ENCODE data around the gene RSAD2.
"Not testable (repeated sequence)": the region's sequence is repeated elsewhere in the genome, so short reads cannot be mapped to it uniquely, and the experiment has no call there.

Gene RSAD2, protein sequence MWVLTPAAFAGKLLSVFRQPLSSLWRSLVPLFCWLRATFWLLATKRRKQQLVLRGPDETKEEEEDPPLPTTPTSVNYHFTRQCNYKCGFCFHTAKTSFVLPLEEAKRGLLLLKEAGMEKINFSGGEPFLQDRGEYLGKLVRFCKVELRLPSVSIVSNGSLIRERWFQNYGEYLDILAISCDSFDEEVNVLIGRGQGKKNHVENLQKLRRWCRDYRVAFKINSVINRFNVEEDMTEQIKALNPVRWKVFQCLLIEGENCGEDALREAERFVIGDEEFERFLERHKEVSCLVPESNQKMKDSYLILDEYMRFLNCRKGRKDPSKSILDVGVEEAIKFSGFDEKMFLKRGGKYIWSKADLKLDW

DNA sequence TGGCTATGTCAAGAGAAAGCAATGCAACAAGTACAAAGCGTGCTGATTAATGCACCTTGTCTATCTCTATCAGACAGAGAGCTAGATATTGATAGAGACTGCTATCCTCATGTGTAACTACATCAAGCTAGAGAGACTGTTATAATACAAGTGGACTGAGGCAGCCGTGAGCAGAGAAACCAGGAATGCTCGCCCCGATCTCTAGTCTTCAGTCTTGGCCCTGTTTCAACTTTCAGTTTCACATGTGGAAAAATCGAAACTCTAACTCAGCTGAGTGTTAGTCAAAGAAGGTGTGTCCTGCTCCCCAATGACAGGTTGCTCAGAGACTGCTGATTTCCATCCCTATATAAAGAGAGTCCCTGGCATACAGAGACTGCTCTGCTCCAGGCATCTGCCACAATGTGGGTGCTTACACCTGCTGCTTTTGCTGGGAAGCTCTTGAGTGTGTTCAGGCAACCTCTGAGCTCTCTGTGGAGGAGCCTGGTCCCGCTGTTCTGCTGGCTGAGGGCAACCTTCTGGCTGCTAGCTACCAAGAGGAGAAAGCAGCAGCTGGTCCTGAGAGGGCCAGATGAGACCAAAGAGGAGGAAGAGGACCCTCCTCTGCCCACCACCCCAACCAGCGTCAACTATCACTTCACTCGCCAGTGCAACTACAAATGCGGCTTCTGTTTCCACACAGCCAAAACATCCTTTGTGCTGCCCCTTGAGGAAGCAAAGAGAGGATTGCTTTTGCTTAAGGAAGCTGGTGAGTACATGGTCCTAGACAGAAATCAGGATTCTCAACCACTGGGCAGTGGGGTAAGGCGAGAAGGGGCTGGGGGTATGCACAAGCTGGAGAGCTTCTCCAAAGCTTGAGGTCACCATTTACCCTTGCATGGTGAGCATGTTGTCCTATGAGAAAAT, at the start of gene RSAD2:
RSAD2 (plus strand) TSS at position 376 of the 903 bp plus-strand sequence; CDS start at position 400, 24 bp downstream.
- DNase-seq (ENCODE audit: low read depth in 3 of 3) = peak in 1 of 3 donors; percentile 15

DNA sequence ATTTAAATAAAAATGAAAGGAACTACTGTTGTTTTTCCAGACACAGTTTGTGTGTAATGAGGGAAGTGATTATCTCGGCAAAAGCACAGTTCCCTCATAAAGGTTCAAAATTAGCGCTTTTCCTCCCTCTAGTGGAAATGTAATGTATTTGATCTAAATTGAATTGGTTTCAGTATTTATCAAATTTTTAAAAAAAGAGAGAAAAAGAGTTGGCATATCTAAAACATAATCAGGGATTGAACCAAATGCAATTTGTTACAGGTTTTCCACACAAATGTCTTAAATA, 49.3 kb upstream of the RSAD2 start:
- no peak for DNase-seq (ENCODE audit: low read depth in 3 of 3)

DNA sequence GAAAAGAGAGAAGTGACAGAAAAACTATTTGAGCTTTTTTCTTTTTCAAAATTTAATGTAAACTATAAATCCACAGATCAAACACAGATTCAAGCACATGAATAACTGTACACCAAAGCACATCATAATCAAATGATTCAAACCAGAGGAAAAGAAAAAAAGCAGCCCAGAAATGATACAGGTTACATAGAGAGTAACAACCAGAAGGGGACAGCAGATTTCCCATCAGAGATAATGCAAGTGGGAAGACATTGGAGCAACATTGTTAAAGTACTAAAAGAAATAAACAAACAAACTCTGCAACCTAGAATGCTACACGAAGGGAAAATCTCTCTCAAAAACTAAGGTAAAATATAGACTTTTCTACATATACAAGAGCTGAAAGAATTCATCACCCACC, 46.3 kb upstream of the RSAD2 start:
- DNase-seq (ENCODE audit: low read depth in 3 of 3) = no peak

DNA sequence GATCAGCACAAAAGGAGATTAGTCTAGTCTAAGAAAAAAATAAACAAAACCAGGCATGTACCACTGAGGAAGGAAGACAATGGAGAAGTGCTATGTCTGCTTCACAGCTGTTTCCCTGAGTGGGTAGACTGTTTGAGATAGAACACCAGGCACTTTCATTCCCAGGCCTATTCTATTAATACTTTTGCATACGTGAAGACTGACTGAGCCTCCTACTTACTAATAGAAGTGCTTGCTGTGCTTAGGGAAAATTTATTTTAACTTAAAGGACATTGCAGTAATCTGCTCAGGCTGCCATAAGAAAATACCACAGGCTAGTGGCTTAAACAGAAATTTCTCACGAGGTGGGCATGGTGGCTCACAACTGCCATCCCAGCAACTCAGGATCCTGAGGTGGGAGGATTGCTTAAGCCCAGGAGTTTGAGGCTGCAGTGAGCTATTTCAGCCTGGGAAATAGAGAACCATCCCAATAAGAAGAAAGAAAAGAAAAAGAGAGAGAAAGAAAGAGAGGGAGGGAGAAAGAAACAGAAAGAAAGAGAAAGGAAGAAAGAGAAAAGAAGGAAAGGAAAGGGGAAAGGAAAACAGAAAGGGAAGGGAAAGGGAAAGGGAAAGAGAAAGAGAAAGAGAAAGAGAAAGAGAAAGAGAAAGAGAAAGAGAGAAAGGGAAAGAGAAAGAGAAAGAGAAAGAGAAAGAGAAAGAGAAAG, 44.8 kb upstream of the RSAD2 start:
- no peak for DNase-seq (ENCODE audit: low read depth in 3 of 3)

DNA sequence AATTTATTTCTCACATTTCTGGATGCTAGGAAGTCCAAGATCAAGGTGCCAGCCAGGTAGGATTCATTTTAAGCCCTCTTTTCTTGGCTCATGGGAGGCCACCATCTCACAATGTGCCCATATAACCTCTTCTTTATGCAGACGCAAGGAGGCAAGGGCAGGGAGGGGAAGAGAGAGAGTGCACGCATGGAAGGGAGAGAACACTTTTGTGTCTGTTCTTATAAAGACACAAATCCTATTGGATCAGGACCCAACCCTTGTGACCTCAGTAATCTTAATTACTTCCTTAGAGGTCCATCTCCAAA, 44.3 kb upstream of the RSAD2 start:
- no peak for DNase-seq (ENCODE audit: low read depth in 3 of 3)

DNA sequence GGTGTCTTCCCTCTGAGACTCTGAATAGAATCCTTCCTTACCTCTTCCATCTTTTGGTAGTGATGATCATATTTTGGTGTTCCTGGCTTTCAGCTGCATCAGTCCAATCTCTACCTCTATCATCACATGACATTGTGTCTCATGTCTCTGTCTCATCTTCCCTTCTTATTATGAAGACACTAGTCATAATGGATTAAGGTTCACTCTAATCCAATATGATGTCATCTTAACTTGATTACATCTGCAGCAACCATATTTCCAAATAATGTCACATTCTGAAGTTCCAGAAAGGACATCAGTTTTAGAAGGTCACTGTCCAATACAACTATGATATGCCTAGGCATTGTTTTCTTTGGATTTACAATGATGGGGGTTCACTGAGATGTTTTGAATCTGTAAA, 43.4 kb upstream of the RSAD2 start:
- no peak for DNase-seq (ENCODE audit: low read depth in 3 of 3)

DNA sequence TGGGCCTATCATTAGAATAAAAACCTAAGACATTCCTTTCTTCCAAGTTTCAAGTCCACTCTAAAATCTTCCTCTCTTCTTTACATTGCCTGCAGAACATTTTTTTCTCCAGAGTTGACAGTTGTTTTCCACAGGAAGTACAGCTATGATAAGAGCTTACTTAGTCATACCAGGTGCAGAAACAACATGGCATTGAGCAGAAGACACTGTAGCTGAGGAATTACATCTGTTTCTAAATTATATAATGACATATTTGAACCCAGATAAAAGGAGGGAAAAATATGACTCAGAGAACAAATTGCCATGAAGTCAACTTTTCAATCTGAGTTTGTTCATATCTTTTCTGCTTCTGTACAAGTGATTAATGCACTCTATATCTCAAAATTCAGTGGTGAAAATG, 42.1 kb upstream of the RSAD2 start:
- DNase-seq (ENCODE audit: low read depth in 3 of 3) = no peak

DNA sequence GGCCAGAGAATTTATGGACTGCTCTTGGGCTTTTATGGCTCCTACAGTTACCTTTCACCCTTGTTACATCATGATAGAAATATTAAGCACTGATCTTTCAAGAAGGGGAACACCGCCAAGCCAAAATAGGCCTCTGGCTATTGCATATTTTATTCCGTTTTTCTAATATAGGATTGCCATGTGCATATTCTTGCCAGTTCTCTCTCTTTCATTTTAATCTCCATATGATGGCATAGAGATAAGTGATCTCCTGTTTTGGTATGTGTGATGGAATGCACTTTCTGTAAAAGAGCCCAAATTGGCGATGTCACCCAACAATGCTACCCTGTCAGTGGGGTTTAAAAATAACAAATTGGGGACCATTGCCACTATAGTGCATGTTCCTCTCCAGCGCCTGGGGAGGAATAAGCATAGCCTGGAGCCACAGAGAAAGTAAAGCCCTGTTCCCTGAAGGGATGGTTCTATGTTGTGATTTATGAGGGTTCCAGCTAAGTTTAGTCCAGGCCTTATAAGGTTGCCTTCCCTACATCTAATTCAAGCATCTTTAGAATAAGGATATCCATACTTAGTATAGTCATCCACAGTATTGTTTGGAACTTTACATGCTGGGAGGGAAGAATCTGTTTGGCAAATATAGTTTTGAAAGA, 38.8 kb upstream of the RSAD2 start:
- DNase-seq (ENCODE audit: low read depth in 3 of 3) = no peak

DNA sequence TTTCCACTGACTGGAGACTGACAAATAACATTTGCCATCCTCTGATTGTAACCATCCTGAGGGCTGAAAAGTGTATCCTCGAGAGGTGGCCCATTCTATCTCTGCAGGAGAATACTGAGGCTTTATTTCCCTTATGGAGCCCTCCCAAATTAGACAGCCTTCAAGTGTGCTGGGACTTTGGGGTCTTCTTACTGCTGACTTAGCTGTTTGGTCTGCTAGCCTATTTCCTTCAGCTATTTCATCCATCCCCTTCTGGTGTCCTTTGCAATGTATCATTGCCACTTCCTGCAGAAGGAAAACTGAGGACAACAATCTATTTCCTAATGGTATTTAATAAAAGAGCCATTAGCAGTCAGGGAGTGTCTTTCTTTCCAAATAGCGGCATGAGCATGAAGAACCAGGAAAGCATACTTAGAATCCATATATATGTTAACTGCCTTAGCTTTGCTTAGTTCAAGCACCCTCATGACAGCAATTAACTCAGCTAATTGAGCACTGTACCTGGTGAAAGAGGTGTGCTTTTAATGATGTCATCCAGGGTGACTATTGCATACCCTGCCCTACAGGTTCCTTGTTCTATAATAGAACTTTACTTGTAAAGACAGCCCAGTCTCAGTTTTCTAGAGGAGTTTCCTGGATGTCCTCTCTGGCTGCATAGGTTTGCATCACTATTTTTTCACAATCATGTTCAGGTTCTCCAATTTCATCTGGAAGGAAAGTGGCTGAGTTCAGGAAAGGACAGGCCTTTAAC, 35.9 kb upstream of the RSAD2 start:
- no peak for DNase-seq (ENCODE audit: low read depth in 3 of 3)

DNA sequence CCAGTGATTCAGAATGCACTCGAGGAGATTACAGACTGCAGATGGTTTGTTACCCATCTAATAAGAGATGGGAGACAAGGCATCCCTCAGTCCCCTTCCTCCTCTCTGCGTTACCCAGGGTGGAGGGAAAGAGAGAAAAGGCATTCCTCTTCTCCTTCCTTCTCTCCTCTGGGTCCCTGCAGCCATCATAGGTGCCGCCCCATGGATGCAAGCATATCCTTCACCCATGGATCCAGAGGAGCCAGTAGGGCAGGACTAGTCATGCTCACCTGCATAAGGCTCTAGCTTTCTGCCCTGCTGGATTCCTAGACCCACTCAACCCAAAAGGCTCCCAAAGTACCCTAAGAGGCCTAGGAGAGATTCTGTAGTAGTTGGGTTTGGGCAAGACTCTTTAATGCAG, 32.3 kb upstream of the RSAD2 start:
- peak in 1 of 3 donors; percentile 4 for DNase-seq (ENCODE audit: low read depth in 3 of 3)

DNA sequence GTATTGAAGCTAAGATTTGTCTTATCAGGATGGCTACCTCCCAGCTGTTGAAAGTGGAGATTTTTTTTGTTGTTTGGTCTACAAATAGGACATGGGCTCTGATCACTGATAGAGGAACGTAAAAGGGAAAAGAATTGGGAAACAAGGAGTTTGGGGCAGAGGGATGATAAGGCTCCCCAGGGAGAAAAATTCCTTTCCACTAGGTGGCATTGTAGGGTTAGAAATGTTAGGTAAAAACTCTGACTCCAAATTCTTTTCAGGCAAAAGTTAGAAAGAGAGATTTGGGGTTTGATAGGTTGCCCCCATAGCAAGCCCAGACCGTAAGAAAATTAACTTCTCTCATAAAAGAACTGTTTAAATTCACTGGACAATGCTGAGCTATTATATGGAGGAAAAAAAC, 31.7 kb upstream of the RSAD2 start:
- no peak for DNase-seq (ENCODE audit: low read depth in 3 of 3)

DNA sequence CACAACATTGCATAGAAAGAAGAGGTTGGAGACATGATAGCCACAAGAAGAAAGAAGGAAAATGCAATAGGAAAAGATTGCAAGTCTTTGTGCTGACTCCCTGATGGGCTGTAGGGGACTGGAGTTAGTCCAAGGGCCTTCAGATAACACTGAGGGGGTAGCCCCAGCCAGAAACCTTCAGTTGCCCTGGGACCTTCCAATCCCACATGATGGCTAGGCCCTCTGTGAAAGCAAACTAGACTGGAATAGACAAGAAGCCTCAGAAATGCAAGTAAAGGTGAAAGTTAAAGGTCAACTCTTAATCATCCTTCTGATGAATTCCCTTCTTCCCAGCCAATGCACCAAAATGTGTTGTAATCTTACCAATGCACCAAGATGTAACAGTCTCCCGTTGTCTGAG, 31.0 kb upstream of the RSAD2 start:
- no peak for DNase-seq (ENCODE audit: low read depth in 3 of 3)

DNA sequence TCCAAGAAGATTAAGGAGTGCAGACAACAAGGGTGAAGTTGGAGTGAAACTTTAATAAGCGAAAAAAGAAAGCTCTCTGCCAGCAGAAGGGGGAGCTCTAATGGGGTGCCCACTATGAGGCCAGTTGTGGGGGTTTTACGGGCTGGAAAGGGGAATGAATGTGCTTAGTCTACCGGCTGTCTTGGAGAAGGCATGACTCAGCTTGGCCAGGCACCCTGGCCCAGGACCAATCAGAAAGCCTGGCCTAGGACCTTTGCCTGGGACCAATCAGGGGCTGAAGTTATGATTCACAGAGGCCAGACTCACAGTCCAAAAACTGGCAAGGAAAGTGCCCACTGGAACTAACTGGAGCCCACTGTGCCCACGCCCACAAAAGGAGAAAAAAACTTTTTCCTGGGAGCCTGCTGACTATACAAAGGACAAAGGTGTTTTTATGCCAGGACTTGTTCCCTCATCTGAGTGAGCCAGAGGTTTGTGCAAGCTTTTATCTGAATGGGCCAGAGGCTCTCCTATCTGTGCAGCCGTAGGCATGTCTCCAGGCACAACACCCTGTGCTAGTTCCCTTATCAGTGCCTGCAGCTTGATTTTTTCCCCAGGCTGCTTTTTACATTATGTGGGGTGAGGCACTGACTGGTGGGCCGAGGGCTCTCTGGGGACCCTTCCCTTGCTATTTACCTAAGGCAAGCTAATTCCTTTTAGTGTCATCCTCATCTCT, 30.5 kb upstream of the RSAD2 start:
- DNase-seq (ENCODE audit: low read depth in 3 of 3) = no peak

DNA sequence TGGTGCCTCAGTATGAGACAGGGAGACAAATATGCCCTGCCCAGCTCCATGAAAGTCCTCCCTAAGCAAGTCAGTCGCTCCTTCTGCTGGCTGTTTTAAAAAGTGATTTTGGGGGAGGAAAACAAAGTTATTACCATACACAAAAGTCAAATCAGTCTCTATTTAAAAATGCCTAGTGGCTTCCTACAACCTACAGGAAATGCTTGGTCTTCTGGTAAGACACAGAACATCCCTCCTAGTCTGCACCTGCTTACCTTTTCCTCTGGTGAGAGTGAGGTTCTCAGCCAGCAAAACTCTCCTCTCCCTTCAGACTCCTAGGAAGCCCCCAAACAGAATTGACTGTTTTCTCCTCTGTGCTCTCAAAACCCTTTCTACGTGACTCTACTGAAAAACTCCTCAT, 25.4 kb upstream of the RSAD2 start:
- no peak for DNase-seq (ENCODE audit: low read depth in 3 of 3)

DNA sequence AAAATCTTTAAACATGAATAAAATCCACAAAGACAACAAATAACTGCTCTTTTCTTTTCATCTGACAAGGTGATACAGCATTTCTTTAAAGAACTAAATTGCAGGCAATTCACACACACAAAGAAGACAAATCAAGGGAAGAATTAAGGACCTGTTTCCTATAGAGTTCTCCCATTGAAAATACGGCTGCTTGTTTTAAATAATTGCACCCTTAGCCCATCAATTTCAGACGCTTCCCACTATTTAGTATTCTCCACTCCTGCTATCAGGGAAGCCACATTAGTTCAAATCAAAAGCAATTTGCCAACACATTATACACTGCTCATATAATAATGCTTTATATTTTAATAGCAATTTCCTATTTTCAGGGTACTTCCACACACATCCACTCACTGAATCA, 23.2 kb upstream of the RSAD2 start:
- no peak for DNase-seq (ENCODE audit: low read depth in 3 of 3)

DNA sequence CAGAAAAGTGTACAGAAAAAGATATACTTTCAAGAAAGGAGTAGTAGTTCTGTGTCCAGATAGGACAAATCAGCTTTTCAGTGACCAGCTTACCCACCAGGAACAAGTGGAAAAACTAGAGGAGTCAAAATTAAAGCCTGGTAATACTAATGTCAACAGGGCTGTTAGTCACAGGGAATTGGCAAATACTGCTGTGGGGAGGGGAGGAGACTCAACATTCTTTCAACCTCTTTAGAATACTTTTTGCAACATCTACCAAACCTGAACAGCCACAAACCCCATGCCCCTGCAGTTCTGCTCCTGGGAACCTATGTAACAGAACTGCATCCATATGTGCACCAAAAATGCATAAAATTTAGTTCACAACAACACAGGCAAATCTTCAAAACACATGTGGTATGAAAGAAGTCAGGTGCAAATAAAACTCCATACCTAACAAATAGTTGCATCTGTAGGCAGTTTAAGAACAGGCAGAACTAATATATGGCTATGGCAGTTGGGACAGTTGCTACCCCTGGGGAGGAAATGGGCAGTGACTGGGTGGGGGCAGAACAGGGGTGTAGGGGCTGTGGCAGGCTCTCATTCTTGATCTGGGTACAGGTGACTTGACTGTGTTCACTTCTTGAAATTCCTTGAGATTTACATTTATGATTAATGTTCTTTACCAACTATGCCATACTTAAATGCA, 21.6 kb upstream of the RSAD2 start:
- DNase-seq (ENCODE audit: low read depth in 3 of 3) = no peak

DNA sequence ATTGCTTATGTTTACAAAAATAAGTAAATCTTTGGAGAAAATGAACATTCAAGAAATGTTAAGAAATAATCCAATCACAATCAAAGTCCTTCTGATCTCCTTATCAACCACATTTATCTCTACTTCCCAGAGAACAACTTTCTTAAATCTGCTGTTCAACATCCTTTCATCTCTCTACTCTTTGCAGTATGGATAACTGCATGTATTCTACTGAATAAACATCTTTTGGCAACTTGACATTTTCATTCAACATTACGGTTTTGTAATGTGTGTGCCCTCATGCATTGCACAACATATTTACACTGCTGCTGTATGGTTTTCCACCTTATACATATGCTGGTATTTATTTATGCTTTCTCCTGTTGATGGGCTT, 21.0 kb upstream of the RSAD2 start:
- DNase-seq (ENCODE audit: low read depth in 3 of 3) = no peak

DNA sequence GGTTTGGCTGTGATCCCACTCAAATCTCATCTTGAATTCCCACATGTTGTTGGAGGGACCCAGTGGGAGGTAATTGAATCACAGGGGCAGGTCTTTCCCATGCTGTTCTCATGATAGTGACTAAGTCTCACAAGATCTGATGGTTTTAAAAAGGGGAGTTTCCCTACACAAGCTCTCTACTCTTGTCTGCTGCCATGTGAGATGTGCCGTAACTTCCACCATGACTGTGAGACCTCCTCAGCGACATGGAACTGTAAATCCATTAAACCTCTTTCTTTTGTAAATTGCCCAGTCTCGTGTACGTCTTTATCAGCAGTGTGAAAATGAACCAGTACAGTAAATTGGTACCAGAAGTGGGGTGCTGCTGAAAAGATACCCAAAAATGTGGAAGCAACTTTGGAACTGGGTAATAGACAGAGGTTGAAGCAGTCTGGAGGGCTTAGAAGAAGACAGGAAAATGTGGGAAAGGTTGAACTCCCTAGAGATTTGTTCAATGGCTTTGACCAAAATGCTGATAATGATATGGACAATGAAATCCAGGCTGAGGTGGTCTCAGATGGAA, 19.0 kb upstream of the RSAD2 start:
- DNase-seq (ENCODE audit: low read depth in 3 of 3) = not testable (repeated sequence)

DNA sequence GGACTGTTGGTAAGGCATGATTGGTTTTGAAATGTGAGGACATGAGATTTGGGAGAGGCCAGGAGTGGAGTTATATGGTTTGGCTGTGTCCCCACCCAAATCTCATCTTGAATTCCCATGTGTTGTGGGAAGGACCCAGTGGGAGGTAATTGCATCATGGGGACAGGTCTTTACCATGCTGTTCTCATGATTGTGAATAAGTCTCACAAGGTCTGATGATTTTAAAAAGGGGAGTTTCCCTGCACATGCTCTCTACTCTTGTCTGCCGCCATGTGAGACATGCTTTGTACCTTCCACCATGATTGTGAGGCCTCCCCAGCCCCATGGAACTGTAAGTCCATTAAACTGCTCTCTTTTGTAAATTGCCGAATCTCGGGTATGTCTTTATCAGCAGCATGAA, 17.3 kb upstream of the RSAD2 start:
- DNase-seq (ENCODE audit: low read depth in 3 of 3) = no peak

DNA sequence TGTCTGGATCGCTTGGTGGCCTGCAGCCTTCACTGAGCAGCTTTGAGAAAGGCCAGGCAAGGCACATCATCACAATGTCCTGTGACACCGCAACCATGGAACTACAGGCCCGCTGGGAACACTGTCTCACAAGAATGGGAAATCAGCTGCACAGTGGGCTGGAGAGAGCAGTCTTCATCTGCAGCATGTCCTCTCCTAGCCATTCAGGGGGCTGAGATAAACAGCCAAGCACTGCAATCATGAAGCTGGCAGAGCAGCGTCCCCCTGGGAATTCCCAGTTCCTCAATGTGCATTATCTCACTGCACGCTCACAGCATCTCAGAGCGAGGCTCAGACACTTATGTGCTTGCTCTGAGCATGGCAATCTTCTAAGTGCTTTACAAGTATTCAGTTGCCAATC, 13.8 kb upstream of the RSAD2 start:
- no peak for DNase-seq (ENCODE audit: low read depth in 3 of 3)

Data from stimulated activated CD4-positive, alpha-beta T cell treated with anti-CD3 and anti-CD28 coated beads, TNF-alpha, amount 100 ng/mL, for 48 hours (primary cell).